GM19438 (cell line): ENCODE data around the gene ZNF701.

Experiments used
- ATAC-seq: cut with Tn5 transposase; IDR thresholded peaks from one replicate; pipeline ENCODE4 v1.9.1; 2021; ENCODE audit warnings: low read depth; ENCODE audit not compliant: unreplicated experiment

Gene ZNF701

DNA sequence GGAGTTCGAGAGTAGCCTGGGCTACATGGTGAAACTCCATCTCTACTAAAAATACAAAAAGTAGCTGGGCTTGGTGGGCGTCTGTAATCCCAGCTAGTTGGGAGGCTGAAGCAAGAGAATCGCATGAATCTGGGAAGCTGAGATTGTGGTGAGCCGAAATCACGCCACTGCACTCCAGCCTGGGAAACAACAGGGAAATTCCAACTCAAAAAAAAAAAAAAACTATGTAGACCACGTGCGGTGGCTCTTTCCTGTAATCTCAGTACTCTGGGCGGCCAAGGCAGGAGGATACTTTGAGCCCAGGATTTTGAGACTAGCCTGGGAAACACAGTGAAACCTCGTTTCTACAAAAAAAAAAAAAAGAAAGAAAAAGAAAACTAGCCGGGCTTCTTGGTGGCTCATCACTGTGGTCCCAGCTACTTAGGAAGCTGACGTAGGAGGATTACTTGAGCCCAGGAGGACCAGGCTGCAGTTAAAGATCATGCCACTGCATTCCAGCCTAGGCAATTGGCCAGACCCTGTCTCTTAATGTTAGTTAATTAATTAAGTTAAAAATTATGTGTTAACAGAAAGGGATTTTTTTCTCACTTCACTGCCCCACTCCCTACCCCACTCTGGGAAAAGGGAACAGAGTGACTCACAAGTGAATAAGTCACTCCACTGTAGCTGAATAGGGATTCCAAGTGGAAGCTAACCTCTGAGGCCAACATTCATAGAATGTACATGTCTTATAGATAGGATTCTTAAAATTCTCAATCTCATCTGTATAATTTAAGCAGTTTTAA is 65.9 kb downstream of the ZNF701 start:
- no peak for ATAC-seq
